PFSK-1 (cell line): ENCODE data around the gene SORBS2.

Source experiments
- FOXP2 ChIP-seq: optimal IDR thresholded peaks from 2 replicates; pipeline ENCODE3; 2011; ENCODE audit warnings: borderline replicate concordance, control low read depth, inconsistent platforms; ENCODE audit not compliant: insufficient read depth; ENCODE audit errors: extremely low read length, extremely low read depth
- POLR2AphosphoS5 ChIP-seq: IDR thresholded peaks from 2 replicates; pipeline ENCODE4 v1.6.1; 2012; ENCODE audit warnings: low read depth, mild to moderate bottlenecking, control low read depth, low read length, moderate library complexity
- SIN3A ChIP-seq: IDR thresholded peaks from 2 replicates; pipeline ENCODE4 v1.6.1; 2012; ENCODE audit warnings: mild to moderate bottlenecking, low read length, moderate library complexity, borderline replicate concordance; ENCODE audit not compliant: insufficient read depth
- TAF1 ChIP-seq: IDR thresholded peaks from 2 replicates; pipeline ENCODE4 v1.6.1; 2012; ENCODE audit warnings: low read length, control low read depth, borderline replicate concordance; ENCODE audit not compliant: insufficient read depth
- TF ChIP-seq, protein P1 (sequence below), 2 experiments: IDR thresholded peaks; 2 replicates each; pipeline versions ENCODE4 v1.6.1 to v1.8.0; 2011 to 2012; ENCODE audit warnings: low read depth in 2 of 2, low read length in 2 of 2, control low read depth in 1 of 2, inconsistent platforms in 1 of 2, mild to moderate bottlenecking in 1 of 2, moderate library complexity in 1 of 2; ENCODE audit not compliant: insufficient read depth in 1 of 2

DNA sequence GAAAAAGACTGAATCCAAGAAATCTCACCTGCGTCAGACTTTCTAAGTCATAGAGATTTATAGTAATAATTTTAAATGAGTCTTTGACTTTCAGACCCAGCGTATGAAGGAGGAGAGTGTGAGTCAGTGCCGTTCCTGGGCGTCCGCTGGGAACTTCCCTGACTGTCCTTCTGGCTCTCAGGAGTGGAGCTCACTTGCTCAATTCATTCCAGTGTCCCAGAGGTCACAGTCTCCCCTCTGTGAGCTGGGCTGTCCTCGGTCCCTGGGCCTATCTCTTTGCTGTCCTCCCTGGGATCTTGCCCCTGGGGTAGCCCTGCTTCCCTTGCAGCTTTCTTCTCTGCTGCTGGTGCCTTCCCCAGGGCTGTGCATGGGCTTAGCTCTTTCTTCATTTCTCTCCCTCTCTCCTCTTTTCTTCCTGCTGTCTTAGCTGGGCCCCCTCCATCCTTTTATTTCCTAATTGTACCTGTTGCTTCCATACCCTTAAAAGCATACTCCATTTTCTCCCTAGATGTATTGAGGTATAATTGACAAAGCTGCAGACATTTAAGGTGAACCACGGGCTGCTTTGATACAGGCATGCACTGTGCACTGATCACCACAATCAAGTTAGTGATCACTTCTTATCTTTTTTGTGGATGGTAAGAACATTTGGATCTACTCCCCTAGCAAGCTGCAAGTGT, 11.6 kb downstream of the SORBS2 start:
- no peak for TF ChIP-seq POLR2AphosphoS5
- no peak for TF ChIP-seq SIN3A
- no peak for TF ChIP-seq TAF1
- no peak for TF ChIP-seq FOXP2
- TF ChIP-seq, protein P1, sequence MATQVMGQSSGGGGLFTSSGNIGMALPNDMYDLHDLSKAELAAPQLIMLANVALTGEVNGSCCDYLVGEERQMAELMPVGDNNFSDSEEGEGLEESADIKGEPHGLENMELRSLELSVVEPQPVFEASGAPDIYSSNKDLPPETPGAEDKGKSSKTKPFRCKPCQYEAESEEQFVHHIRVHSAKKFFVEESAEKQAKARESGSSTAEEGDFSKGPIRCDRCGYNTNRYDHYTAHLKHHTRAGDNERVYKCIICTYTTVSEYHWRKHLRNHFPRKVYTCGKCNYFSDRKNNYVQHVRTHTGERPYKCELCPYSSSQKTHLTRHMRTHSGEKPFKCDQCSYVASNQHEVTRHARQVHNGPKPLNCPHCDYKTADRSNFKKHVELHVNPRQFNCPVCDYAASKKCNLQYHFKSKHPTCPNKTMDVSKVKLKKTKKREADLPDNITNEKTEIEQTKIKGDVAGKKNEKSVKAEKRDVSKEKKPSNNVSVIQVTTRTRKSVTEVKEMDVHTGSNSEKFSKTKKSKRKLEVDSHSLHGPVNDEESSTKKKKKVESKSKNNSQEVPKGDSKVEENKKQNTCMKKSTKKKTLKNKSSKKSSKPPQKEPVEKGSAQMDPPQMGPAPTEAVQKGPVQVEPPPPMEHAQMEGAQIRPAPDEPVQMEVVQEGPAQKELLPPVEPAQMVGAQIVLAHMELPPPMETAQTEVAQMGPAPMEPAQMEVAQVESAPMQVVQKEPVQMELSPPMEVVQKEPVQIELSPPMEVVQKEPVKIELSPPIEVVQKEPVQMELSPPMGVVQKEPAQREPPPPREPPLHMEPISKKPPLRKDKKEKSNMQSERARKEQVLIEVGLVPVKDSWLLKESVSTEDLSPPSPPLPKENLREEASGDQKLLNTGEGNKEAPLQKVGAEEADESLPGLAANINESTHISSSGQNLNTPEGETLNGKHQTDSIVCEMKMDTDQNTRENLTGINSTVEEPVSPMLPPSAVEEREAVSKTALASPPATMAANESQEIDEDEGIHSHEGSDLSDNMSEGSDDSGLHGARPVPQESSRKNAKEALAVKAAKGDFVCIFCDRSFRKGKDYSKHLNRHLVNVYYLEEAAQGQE (IDR thresholded peaks at IDR 0.05; ENCODE audit: insufficient read depth in 1 of 2, low read depth in 2 of 2, low read length in 2 of 2) = no peak
